Measurements from ENCODE around the gene CLIC5.

DNA sequence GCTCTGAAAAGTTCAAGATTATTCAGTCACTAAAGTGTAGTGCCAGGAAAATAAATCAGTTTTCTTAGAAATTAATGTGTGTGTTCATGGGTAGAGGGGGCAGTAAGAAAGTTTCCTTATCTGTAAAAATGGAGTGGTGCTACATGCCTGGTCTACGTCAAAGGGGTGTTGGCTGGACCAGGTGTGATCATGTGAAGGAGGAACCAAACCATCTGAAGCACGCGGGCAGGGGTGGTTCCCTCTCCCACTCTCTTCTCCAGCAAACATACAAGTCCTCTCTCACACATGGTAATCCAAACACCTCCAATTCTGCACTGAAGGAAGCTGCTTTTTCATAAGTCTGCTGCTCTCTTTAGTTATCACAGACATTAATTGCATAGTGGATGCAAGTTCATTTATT is 63.1 kb downstream of the CLIC5 start:
- TF ChIP-seq CTCF (IDR thresholded peaks at IDR 0.05; ENCODE audit: control extremely low read depth in 1 of 3, insufficient read depth in 1 of 3, low read depth in 1 of 3, low read length in 3 of 3) (no peak), GTF2F1 (IDR thresholded peaks at IDR 0.05; ENCODE audit: borderline replicate concordance, low read depth, low read length) (no peak), SP1 (IDR thresholded peaks at IDR 0.05; ENCODE audit: low read depth, low read length) (no peak), ATF3 (IDR thresholded peaks at IDR 0.05; ENCODE audit: insufficient read depth, low read depth, low read length) (no peak), TEAD4 (IDR thresholded peaks at IDR 0.05; ENCODE audit: low read depth, low read length) (no peak), SUZ12 (IDR thresholded peaks at IDR 0.05; ENCODE audit: low read length) (no peak), TAF7 (optimal IDR thresholded peaks at IDR 0.05; ENCODE audit: borderline replicate concordance, low read depth, low read length) (no peak), CREB1 (IDR thresholded peaks at IDR 0.05) (no peak), NANOG (IDR thresholded peaks at IDR 0.05; ENCODE audit: insufficient read depth, low read depth, low read length, poor library complexity, severe bottlenecking) (no peak), SP2 (IDR thresholded peaks at IDR 0.05; ENCODE audit: low read length) (no peak), GABPA (IDR thresholded peaks at IDR 0.05; ENCODE audit: borderline replicate concordance, insufficient read depth, low read length) (no peak)
- TF ChIP-seq, protein P1, sequence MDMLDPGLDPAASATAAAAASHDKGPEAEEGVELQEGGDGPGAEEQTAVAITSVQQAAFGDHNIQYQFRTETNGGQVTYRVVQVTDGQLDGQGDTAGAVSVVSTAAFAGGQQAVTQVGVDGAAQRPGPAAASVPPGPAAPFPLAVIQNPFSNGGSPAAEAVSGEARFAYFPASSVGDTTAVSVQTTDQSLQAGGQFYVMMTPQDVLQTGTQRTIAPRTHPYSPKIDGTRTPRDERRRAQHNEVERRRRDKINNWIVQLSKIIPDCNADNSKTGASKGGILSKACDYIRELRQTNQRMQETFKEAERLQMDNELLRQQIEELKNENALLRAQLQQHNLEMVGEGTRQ (IDR thresholded peaks at IDR 0.05; ENCODE audit: low read length), result no peak

All from H1 (cell line).